Measurements from ENCODE around the gene TMED1. TPM values are rescaled to one million over a fixed set of nuclear protein-coding genes. Genes with fewer than 3 reads are reported as not detected.

The TMED1 gene
- polyA plus RNA-seq, 1 donor (not counting 4 experiments of a cell fraction or from before 2014, with no cell fraction given): 18.2 TPM

DNA sequence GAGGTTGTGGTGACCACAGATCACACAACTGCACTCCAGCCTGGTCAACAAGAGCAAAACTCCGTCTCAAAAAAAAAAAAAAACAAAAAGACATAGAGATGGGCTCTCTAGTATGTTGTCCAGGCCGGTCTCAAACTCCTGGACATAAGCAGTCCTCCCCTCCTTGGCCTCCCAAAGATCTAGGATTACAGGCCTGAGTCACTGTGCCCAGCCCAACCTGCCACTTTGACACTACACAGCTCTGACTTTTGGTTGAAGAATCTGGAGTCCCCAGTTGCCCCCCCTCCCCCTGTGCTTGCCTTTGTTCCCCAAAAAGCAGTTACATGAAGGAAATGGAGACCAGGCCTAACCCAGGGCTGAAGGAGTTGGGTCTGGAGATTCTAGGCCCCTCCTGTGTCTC, 48.3 kb upstream of the TMED1 start:
- Histone ChIP-seq H3K4me2 (ENCODE audit: control insufficient read depth, extremely low read depth, insufficient read depth, low read depth, low read length) (no peak overlapping the region), H3K79me2 (ENCODE audit: control insufficient read depth, insufficient read depth, low read length) (peaks cover 72% of the 10 kb centered on the region), H3K36me3 (ENCODE audit: control insufficient read depth in 2 of 2, extremely low read depth in 1 of 2, insufficient read depth in 2 of 2, low read length in 2 of 2) (peaks cover 11 to 14% of the 10 kb centered on the region in 2 experiments), H3K27ac (ENCODE audit: control insufficient read depth, insufficient read depth, low read length) (no peak overlapping the region), H3K9me1 (ENCODE audit: control insufficient read depth, extremely low read depth, insufficient read depth, low read length) (peaks cover 2% of the 10 kb centered on the region), H3K4me1 (ENCODE audit: control insufficient read depth, extremely low read depth, insufficient read depth, low read length) (peaks cover 11% of the 10 kb centered on the region), H2AFZ (ENCODE audit: control insufficient read depth, low read length) (no peak overlapping the region), H3K4me3 (ENCODE audit: control insufficient read depth in 2 of 3, extremely low read depth in 1 of 3, insufficient read depth in 2 of 3, low read depth in 1 of 3, low read length in 3 of 3) (no peak overlapping the region), H3K9ac (ENCODE audit: control insufficient read depth, extremely low read depth, insufficient read depth, low read length) (no peak overlapping the region), H3K9me3 (ENCODE audit: control insufficient read depth, low read depth, low read length) (no peaks in the 10 kb centered on the region), H4K20me1 (ENCODE audit: control insufficient read depth, extremely low read depth, insufficient read depth, low read length) (peaks cover 11% of the 10 kb centered on the region), H3K27me3 (ENCODE audit: control insufficient read depth, extremely low read depth, insufficient read depth, low read length) (no peaks in the 10 kb centered on the region)
- TF ChIP-seq, protein P1, sequence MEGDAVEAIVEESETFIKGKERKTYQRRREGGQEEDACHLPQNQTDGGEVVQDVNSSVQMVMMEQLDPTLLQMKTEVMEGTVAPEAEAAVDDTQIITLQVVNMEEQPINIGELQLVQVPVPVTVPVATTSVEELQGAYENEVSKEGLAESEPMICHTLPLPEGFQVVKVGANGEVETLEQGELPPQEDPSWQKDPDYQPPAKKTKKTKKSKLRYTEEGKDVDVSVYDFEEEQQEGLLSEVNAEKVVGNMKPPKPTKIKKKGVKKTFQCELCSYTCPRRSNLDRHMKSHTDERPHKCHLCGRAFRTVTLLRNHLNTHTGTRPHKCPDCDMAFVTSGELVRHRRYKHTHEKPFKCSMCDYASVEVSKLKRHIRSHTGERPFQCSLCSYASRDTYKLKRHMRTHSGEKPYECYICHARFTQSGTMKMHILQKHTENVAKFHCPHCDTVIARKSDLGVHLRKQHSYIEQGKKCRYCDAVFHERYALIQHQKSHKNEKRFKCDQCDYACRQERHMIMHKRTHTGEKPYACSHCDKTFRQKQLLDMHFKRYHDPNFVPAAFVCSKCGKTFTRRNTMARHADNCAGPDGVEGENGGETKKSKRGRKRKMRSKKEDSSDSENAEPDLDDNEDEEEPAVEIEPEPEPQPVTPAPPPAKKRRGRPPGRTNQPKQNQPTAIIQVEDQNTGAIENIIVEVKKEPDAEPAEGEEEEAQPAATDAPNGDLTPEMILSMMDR (optimal IDR thresholded peaks at IDR 0.05 in 1 of 3, IDR thresholded peaks at IDR 0.05 in 1 of 3, conservative IDR thresholded peaks at IDR 0.05 in 1 of 3; ENCODE audit: extremely low read depth in 1 of 3, insufficient read depth in 2 of 3, low read length in 3 of 3): no peak
- TF ChIP-seq EZH2 (IDR thresholded peaks at IDR 0.05; ENCODE audit: low read length): no peak
- FAIRE-seq: no peak
- DNase-seq (ENCODE audit: low read depth, low spot score): no peak
- dilution Hi-C loops (cut with MboI; ENCODE audit: extremely low pct_ligation_motif_present, low sequenced_read_pairs): no loop called here

DNA sequence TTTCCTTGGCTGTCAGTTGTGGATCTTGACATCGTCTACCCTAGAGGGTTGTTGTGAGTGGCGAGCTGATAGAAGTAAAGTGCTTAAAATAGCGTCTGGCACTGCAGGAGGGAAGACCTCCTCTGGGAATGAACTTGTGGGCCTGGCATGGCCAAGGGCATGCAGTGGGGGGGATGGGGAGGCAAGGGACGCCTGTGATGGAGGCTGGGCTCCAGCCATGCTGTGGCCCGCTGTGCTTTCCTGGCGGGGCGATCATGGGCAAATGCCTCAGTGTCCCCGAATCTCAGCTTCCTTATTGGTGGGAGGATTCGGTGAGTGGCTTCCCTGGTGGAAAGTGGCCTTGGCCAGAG, 46.1 kb upstream of the TMED1 start:
- Histone ChIP-seq H3K79me2 (ENCODE audit: control insufficient read depth, insufficient read depth, low read length) (peaks cover 71% of the 10 kb centered on the region), H3K4me3 (ENCODE audit: control insufficient read depth in 2 of 3, extremely low read depth in 1 of 3, insufficient read depth in 2 of 3, low read depth in 1 of 3, low read length in 3 of 3) (no peak overlapping the region), H3K9ac (ENCODE audit: control insufficient read depth, extremely low read depth, insufficient read depth, low read length) (no peak overlapping the region), H3K9me3 (ENCODE audit: control insufficient read depth, low read depth, low read length) (no peaks in the 10 kb centered on the region), H4K20me1 (ENCODE audit: control insufficient read depth, extremely low read depth, insufficient read depth, low read length) (peaks cover 8% of the 10 kb centered on the region), H3K9me1 (ENCODE audit: control insufficient read depth, extremely low read depth, insufficient read depth, low read length) (no peaks in the 10 kb centered on the region), H2AFZ (ENCODE audit: control insufficient read depth, low read length) (no peak overlapping the region), H3K27me3 (ENCODE audit: control insufficient read depth, extremely low read depth, insufficient read depth, low read length) (no peaks in the 10 kb centered on the region), H3K4me2 (ENCODE audit: control insufficient read depth, extremely low read depth, insufficient read depth, low read depth, low read length) (no peak overlapping the region), H3K4me1 (ENCODE audit: control insufficient read depth, extremely low read depth, insufficient read depth, low read length) (peaks cover 7% of the 10 kb centered on the region), H3K36me3 (ENCODE audit: control insufficient read depth in 2 of 2, extremely low read depth in 1 of 2, insufficient read depth in 2 of 2, low read length in 2 of 2) (peaks cover 12 to 14% of the 10 kb centered on the region in 2 experiments), H3K27ac (ENCODE audit: control insufficient read depth, insufficient read depth, low read length) (no peak overlapping the region)
- dilution Hi-C loops (cut with MboI; ENCODE audit: extremely low pct_ligation_motif_present, low sequenced_read_pairs): no loop called here
- TF ChIP-seq EZH2 (IDR thresholded peaks at IDR 0.05; ENCODE audit: low read length): no peak
- TF ChIP-seq, protein P1 (optimal IDR thresholded peaks at IDR 0.05 in 1 of 3, IDR thresholded peaks at IDR 0.05 in 1 of 3, conservative IDR thresholded peaks at IDR 0.05 in 1 of 3; ENCODE audit: extremely low read depth in 1 of 3, insufficient read depth in 2 of 3, low read length in 3 of 3): no peak
- DNase-seq (ENCODE audit: low read depth, low spot score) (no peak), FAIRE-seq (no peak)
